Caco-2 (cell line): ENCODE data around the gene STK36. TPM values are rescaled to one million over a fixed set of nuclear protein-coding genes. Genes with fewer than 3 reads are reported as not detected.

Experiments used
- BruUV-seq: library from RNA; stranded (reverse); fragments of 400-500 nt; replicated peaks from 2 replicates; lab custom pipeline; 2021; lab: Mats Ljungman, UMichigan
- CTCF ChIA-PET: fragments of 300-600 bp; sonication (Branson Sonifier 250); formaldehyde crosslinking; loops from one replicate; lab custom pipeline; 2022; ENCODE audit warnings: antibody characterized with exemption; lab: Charles Lee
- POLR2A ChIA-PET: fragments of 300-600 bp; sonication (Branson Sonifier 250); formaldehyde crosslinking; loops from one replicate; lab custom pipeline; 2022; ENCODE audit warnings: antibody characterized with exemption; lab: Charles Lee
- DNase-seq, 2 experiments: peaks; one replicate each; pipeline versions ENCODE4 v3.0.0 to v3.0.0-alpha.2; 2020 to 2022
- H3K27me3 ChIP-seq: replicated peaks from 2 replicates; pipeline ENCODE4 v1.6.0; 2011; ENCODE audit warnings: low read length; ENCODE audit not compliant: control insufficient read depth, insufficient read depth
- H3K36me3 ChIP-seq: 2 replicates; pipeline ENCODE4 v1.5.1; 2011; ENCODE audit warnings: low read length; ENCODE audit not compliant: control insufficient read depth, insufficient read depth
- H3K4me1 ChIP-seq: fragments of 250-450 bp; sonication (Bioruptor Pico); 2 replicates; pipeline ENCODE4 v1.5.1; 2020; ENCODE audit warnings: mild to moderate bottlenecking
- H3K4me3 ChIP-seq: 2 replicates; pipeline ENCODE4 v1.5.1; 2011; ENCODE audit warnings: low read depth, mild to moderate bottlenecking, control low read depth, low read length
- H3K9me3 ChIP-seq: fragments of 250-450 bp; sonication (Bioruptor Pico); 2 replicates; pipeline ENCODE4 v1.5.1; 2020; ENCODE audit warnings: mild to moderate bottlenecking, moderate library complexity
- H3K27ac Mint-ChIP-seq: one replicate; pipeline ENCODE4 v1.8.0; 2022; ENCODE audit warnings: mixed read lengths; ENCODE audit not compliant: unreplicated experiment
- H3K27me3 Mint-ChIP-seq: one replicate; pipeline ENCODE4 v1.8.0; 2022; ENCODE audit warnings: mixed read lengths; ENCODE audit not compliant: insufficient read depth, unreplicated experiment
- H3K36me3 Mint-ChIP-seq: one replicate; pipeline ENCODE4 v1.8.0; 2022; ENCODE audit warnings: mild to moderate bottlenecking, mixed read lengths; ENCODE audit not compliant: insufficient read depth, unreplicated experiment
- H3K4me1 Mint-ChIP-seq: one replicate; pipeline ENCODE4 v1.8.0; 2022; ENCODE audit warnings: low read depth, mixed read lengths; ENCODE audit not compliant: unreplicated experiment
- H3K4me3 Mint-ChIP-seq: one replicate; pipeline ENCODE4 v1.8.0; 2022; ENCODE audit warnings: mild to moderate bottlenecking, moderate library complexity, mixed read lengths; ENCODE audit not compliant: unreplicated experiment
- H3K9me3 Mint-ChIP-seq: one replicate; pipeline ENCODE4 v1.8.0; 2022; ENCODE audit warnings: mixed read lengths; ENCODE audit not compliant: unreplicated experiment
- CTCF ChIP-seq, 2 experiments: fragments of 200-600 bp in 1 of 2; IDR thresholded peaks; 1 replicate in 1 of 2; 2 replicates in 1 of 2; pipeline versions ENCODE4 v1.5.1 to v1.8.0; 2011 to 2022; ENCODE audit warnings: antibody characterized with exemption in 1 of 2, control low read depth in 1 of 2, inconsistent platforms in 1 of 2, low read depth in 1 of 2, low read length in 1 of 2, mild to moderate bottlenecking in 1 of 2, moderate library complexity in 1 of 2; ENCODE audit not compliant: insufficient read depth in 1 of 2, severe bottlenecking in 1 of 2, unreplicated experiment in 1 of 2
- intact Hi-C: fragments of 100-400 bp; cut with micrococcal nuclease; formaldehyde crosslinking; loops from one replicate; pipeline ENCODE4 v1.10.0; 2022; ENCODE audit not compliant: unreplicated experiment
- total RNA-seq: library from RNA; stranded (reverse); gene quantifications from 2 replicates; pipeline ENCODE4 v1.2.3, GENCODE V29; 2022

STK36 gene
- total RNA-seq, 1 experiment from 2014 or later: 44.1 TPM

GRCh38 chr2:218642121-218642656 is 29.7 kb upstream of the STK36 start:
- Mint-ChIP-seq H3K4me3 (no peak overlapping the region), H3K9me3 (no peaks in the 10 kb centered on the region), H3K4me1 (no peaks in the 10 kb centered on the region), H3K27ac (no peak overlapping the region), H3K27me3 (no peaks in the 10 kb centered on the region), H3K36me3 (peaks cover 51% of the 10 kb centered on the region)
- Histone ChIP-seq H3K4me1 (no peaks in the 10 kb centered on the region), H3K36me3 (peaks cover 9% of the 10 kb centered on the region), H3K9me3 (no peaks in the 10 kb centered on the region), H3K27me3 (no peaks in the 10 kb centered on the region), H3K4me3 (no peak overlapping the region)
- ChIA-PET POLR2A (no interaction called here), CTCF (interaction anchor here (0.8 kb wide), 1 partner anchor 17 kb away, joined by 3 read pairs; the partner anchor contains the start of genes BCS1L and ZNF142)
- BruUV-seq: no TSS peak
- DNase-seq: no peak
- intact Hi-C loops: loop anchor here (10.0 kb wide), 1 partner anchor 367 kb away; the partner anchor contains the start of genes AAMP and PNKD
- TF ChIP-seq CTCF (IDR thresholded peaks at IDR 0.05; ENCODE audit: insufficient read depth in 1 of 2, low read depth in 1 of 2, low read length in 1 of 2, severe bottlenecking in 1 of 2, unreplicated experiment in 1 of 2): no peak

- TF ChIP-seq CTCF (IDR thresholded peaks at IDR 0.05; ENCODE audit: insufficient read depth in 1 of 2, low read depth in 1 of 2, low read length in 1 of 2, severe bottlenecking in 1 of 2, unreplicated experiment in 1 of 2): no peak
- ChIA-PET POLR2A (no interaction called here), CTCF (no interaction called here)
- H3K9me3 ChIP-seq: no peaks in the 10 kb centered on the region
- DNase-seq: no peak
- Mint-ChIP-seq H3K4me3 (no peak overlapping the region), H3K27me3 (no peaks in the 10 kb centered on the region), H3K9me3 (no peaks in the 10 kb centered on the region), H3K27ac (no peak overlapping the region), H3K36me3 (peaks cover 52% of the 10 kb centered on the region), H3K4me1 (no peaks in the 10 kb centered on the region)
- no TSS peak for BruUV-seq
- H3K36me3 ChIP-seq: peaks cover 9% of the 10 kb centered on the region
- no peaks in the 10 kb centered on the region for H3K27me3 ChIP-seq
- intact Hi-C loops: loop anchor here (10.0 kb wide), 1 partner anchor 368 kb away; the partner anchor contains the start of genes AAMP and PNKD
- H3K4me3 ChIP-seq: no peak overlapping the region
- H3K4me1 ChIP-seq: no peaks in the 10 kb centered on the region
Measured at GRCh38 chr2:218642786-218643185, 29.1 kb upstream of the STK36 start.

GRCh38 chr2:218643751-218644310 is 28.1 kb upstream of the STK36 start:
- Mint-ChIP-seq H3K27ac (no peak overlapping the region), H3K4me3 (no peak overlapping the region), H3K4me1 (no peaks in the 10 kb centered on the region), H3K36me3 (peaks cover 56% of the 10 kb centered on the region), H3K27me3 (no peaks in the 10 kb centered on the region), H3K9me3 (no peaks in the 10 kb centered on the region)
- H3K36me3 ChIP-seq: peaks cover 9% of the 10 kb centered on the region
- H3K4me3 ChIP-seq: no peak overlapping the region
- BruUV-seq: TSS peak; percentile 21
- no peaks in the 10 kb centered on the region for H3K4me1 ChIP-seq
- no peak for DNase-seq
- no peaks in the 10 kb centered on the region for H3K27me3 ChIP-seq
- CTCF ChIA-PET: no interaction called here
- TF ChIP-seq CTCF (IDR thresholded peaks at IDR 0.05; ENCODE audit: insufficient read depth in 1 of 2, low read depth in 1 of 2, low read length in 1 of 2, severe bottlenecking in 1 of 2, unreplicated experiment in 1 of 2): no peak
- POLR2A ChIA-PET: no interaction called here
- intact Hi-C loops: loop anchor here (10.0 kb wide), 1 partner anchor 369 kb away; the partner anchor contains the start of genes AAMP and PNKD
- H3K9me3 ChIP-seq: no peaks in the 10 kb centered on the region
